Stimulated activated CD4-positive, alpha-beta T cell treated with anti-CD3 and anti-CD28 coated beads, Interleukin-2, amount 100 ng/mL, for 48 hours (primary cell): ENCODE results near the gene NDUFAF8.

Experiments
- DNase-seq, 2 donors: peaks; one replicate each; pipeline ENCODE4 v3.0.0-alpha.2; 2020

The NDUFAF8 gene

DNA sequence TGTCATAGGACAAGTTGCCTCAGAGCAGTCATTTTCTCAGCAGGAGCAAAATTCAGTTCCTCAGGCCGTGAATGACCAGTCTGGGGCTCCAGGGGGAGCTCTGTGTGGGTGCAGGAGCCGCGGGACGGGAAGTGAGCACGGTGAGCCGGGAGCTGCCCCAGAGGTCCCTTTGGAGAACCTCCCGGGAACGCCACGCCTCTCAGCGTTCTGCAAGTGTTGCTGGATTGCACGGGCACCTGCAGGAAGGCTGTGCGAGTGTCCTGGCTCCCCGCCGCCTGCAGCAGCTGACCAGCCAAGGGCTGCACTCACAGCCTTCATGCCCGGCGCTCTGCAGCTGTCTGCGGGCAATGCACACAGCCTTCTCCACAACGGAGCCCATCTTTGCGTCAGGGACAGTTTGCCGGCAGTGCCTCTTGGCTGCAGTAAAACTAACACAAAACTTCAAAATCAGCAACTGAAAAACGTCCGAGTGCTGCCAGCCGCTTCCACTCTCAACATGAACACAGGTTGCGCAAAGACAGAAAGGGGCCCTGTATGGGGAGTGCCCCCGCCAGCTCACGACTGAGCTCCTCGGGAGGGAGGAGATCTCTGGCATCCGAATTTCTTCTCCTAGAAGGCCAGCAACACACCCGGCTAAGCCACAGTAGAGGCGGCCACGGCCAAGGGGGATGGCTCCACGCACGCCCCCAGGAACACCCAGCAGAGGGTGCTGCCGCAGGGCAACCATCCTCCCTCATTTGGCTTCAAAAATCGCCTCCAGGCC is 16.0 kb downstream of the NDUFAF8 start:
- DNase-seq = no peak

DNA sequence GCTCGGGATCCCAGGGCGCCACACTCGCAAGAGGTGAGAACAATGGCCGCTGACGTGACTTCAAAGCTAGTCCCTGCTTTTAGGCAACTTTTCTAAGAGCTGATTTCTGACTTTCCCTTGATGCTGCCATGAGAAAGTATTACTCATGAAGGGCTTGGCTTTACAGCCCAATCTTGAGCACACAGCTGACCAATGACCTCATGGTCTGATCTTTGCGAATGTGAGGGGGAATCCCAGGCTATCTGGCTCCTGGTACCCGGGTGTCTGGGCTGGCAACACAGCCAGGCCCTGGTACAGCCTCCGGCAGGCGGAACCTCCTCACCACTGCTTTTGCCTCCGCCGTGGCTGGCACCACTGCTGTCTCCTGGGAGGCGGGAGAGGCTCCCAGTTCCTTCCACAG is 17.5 kb downstream of the NDUFAF8 start:
- DNase-seq = no peak

DNA sequence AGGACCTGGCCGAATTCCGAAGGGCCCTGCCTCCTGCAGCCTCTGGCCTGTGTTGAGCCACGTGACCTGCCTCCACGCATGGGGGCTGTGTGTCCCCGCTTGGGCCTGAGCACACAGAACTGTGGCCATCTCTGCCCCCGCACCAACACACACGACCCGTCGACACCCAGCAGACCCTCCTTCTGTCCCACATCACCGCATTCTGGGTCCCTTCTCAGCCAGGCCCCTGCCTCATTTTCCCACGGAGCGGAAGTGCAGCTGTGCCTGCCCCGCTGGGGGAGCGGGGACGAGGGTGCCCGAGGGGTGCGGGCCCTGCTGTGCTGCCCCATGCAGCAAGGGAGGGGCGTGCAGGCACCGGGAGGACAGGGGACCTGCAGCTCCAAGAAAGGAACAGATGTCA is 18.4 kb downstream of the NDUFAF8 start:
- DNase-seq = no peak

DNA sequence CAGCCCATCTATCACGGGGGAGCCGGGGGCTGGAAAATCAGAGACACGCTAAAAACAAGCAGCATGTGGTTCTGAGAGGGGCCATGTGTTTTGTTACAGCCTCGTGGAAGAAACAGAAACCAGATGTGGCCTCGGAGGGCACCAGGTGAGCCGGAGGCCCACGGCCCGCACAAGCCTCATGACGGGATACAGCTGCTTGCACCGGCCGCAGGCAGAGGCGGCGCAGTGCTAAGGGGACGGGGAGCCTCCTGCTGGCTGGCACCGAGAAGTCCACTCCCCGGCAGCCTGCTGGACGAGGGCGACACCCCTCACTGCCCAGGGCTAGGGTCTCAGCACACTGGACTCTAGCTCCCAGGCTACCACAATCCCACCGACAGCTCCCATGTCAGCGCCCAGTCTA is 19.2 kb downstream of the NDUFAF8 start:
- no peak for DNase-seq

DNA sequence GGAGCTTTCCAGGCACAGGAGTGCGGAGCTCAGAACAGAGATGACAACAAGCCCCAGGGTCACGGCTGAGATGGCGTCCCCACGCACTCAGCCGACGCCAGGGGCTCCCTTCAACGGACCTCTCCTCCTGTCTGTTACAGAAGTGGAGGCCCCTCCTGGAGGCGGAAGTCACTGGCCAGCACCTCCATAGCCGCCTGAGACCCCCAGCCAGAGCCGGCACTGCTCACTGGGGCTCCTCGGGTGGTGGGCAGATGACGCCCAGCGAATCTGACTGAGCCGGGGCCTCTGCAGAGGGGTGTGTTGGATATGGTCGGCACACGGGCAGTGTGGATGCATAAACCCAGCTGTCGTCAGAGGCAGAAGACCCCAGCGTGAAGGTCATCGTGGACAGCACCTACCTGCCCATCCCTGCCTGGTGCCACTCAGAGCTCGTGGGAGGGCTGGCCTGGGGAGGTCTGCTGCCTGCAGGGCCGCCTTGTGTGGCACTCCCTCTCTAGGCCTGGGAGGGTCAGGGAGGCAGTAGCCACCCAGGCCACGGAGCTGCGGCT is 20.0 kb downstream of the NDUFAF8 start:
- DNase-seq = no peak

DNA sequence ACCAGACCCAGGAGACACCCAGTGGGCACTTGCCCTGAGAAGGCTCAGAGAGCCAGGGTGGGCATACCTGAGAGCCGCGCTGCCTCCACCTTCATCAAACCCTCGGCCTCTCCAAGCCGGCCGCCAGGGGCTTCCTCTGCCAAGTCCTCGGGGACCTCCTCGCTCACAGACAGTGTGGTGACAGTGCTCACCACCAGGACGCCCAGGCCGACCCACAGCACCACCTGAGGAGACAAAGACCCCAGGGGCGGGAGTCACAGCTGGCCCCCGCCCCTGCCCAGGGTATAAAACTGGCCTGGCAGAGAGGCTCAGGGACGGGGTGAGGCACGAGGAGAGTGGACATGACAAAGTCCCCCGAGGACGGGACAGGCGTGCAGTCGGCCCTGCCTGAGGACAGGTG is 21.1 kb downstream of the NDUFAF8 start:
- DNase-seq = no peak

DNA sequence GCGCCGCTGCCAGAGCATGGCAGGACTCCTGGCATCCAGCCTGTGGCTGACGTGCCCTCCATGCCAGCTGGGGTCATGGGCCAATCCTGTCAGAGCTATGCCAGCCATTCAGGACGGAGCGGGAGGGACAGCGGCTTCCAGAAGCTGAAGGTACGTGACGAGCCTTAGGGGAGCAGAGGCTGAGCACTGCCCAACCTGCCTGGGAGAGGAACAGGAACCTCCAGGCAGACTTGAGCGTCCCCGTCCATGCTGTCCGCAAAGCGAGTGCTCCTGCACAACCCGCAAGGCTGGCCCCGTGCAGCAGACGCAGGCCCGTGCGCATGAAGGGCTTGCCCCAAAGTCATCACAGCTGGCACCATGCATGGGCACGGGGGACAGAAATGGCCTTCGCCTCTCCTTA is 21.5 kb downstream of the NDUFAF8 start:
- no peak for DNase-seq

DNA sequence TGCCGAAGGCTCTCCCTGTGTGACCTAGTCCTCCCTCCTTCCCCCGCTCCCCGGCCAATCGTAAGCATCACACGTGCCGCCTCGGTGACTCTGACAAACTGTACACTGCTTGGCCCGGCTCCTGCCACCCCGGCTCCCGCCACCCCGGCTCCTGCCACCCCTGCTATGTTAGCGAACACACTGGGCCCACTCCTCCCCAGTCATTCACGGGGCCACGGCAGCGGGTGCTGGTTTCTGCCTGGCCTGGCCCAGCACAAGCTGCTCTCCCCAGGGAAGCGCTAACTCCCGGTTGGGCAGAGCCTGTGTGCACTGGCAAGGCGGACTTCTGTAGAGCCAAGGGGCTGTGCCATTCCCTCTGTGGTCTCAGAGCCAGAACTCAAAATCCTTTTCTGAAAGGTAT is 22.0 kb downstream of the NDUFAF8 start:
- no peak for DNase-seq

DNA sequence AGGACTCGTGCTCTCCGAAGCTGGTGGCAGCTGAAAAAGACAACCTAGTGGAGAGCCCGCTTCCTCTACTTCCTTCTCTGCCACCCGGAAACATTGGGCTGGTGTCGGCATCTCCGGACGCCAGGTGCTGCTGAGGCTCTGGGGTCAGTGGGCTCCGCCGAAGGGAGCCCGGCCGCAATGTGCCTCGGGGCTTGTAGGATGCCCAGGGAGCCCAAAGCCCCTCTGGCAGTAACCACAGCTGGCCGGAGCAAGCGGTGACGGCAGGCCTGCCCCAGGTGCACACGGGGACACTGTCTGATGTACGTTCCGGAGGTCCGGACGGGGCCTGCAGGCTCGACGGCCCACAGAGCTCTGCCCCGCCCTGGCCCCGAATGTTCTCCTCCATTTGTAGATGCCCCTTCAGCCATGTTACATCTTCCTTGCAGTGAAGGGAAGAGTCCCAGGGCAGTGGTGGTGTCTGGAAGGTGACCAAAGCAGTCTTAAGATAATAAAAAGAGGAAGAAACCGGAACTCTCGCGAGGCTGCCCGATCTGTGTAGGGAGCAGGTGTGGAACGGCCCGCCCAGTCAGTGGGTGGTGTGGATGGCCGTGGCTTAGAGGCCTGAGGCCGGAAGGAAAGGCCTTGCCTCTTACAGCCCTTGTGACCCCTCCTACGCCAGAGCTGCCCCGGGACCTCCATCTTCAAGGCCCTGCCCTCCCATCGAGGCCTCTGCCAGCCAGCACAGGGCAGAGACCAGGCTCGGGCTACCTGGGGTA is 22.6 kb downstream of the NDUFAF8 start:
- DNase-seq = no peak

DNA sequence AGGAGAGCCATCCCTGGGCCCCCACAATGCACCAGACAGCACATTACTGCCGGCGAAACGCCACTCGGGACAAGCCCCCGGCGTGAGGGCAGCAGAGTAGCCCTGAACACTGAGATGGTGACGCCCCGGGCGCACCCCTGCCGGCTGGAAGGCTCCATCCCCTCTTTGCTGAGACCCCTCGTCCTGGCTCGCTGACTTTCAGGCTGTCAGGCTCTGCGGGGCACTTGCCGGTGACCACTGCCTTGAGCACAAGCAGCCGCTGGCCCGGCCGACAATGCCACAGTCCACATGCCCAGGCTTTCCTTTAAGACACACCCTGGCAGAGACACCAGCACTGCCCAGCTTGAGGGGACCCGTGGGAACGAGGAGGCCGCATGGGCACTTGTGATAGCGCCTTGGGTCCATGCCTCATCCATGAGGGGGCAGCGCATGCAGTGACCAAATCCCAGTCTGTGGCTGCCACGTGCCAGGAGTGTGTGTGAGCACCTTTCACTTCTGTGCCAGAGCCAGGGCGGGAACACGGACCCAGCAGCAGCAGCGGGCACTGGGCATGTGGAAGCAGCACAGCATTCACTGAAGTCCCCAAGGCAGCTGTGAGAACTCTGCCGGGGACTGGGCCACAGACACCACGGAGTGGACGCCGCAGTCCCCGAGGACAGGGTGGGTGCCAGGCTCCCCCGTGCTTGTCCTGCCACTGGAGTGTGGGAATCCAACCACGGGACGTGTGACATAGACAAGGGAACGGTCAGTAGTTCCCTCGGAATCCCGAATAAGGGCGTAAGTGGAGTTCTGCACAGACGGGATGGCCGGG is 24.5 kb downstream of the NDUFAF8 start:
- no peak for DNase-seq

DNA sequence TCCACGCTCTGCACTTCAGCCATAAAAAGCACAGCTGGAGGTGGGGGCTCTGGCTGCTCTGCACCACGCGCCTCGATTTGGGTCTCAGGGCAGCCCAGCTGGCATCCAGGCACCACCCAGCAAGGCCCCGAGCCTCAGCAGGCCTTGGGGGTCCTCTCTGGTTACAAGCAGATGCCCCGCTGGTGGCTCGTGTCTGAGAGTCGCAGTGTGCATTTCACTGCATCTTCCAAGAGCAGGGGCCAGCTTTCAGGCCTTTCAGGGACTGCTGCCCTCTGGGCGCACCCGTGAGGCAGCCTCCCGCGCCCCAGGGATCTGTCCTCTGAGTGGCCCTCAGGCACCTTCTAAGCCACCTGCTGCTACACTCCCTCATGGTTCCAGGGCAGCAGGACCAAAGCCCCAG is 25.5 kb downstream of the NDUFAF8 start:
- no peak for DNase-seq

DNA sequence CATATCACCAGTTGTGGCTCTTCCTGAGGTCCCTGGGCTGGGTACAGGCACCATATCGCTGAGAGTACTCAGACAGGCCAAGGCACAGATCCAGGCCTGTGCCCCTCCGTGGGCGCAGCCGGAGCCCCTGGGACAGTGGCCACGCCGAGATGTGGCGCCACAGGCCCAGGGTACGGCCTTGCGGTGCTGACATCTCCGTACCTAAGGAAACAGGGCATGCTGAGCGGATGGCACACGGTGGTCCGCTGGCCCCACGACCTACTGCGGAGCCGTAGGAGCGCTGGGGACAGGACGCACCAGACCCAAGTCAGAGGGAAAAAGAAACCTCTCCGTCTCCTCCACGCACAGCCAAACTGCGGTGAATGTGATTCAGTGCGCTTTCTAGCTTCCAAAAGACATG is 26.5 kb downstream of the NDUFAF8 start:
- DNase-seq = no peak

DNA sequence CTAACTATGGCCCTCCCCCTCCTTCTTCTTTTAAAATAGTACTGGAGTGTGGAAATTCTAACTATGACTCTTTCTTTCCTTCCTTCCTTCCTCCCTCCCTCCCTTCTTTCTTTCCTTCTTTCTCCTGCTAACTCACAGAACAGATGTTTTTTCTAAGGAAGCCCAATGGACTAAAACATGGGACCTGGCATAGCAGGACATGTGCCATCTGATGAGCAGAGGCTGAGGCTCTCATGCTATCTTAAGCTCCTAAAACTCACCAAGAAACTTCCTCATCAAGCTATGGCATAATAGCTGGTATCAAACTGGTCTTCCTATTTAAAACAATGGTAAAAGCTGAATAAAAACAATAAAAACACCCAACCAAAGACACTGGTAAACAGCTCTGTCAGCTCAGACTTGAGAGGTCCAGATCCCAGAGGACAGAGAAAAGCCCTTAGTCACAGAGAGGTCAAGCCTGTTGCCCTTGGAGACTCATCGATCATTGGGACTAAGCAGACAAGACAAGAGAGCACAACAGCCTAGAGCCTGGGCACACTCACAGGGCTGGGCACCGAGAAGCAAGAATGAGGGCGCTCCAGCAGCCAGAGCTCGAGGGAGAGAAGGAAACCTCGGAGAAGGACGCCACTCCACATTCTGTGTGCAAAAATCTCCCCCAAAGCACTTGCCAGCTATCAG is 28.4 kb downstream of the NDUFAF8 start:
- no peak for DNase-seq

DNA sequence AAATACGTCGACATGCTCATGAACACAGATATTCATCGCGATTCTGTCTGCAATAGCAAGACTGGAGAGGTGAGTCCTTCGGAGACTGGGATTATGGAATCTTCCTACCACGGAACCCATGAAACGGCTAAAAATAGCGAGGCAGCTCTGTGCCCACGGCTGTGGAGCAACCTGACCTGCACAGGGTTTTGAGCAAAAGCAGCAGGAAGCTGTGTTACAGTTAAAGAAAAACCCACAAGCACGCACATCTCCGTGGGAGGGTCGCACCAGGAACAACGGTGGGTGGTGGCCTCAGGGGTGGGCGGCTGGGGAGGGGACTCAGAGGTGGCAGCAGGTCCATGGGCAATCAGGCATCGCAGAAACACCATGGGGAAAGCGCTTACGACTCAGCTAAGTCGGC is 31.2 kb downstream of the NDUFAF8 start:
- no peak for DNase-seq

DNA sequence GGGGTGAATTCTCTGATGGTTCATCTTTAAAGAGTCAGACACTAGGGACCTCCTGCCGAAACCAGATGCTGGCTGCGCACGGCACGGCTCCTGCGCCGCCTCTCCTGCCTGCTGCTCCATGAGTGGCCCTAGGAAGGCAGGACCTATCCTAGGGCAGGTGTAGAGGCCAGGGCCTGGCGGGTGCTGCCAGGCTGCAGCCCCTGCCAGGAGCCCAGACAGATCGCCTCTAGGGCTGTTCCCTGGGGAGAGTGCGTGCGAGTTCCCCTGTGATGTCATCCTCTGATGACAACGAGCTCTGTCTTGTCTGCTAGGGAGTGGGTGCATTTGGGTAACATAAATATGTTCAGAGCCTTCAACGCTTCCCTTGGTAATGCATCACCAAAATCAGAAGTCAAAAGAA is 32.1 kb downstream of the NDUFAF8 start:
- no peak for DNase-seq

DNA sequence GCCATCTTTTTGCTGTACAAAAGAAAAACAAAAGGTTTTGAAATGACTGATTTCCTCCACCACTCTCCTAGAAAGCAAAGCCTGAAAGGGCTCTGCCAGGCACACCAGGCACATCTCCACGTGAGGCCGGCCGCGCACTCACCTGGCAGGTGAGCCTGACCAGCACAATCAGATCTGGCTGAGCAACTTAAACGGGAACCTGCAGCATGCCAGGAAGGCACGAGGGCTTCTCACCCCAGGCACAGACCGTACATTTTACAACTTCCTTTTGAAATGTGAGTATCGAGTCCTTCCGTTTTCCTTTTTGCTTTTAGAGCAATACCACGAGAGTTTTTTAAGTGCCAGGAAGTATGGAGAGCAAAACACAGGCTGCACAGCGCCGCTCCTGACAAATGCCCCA is 33.5 kb downstream of the NDUFAF8 start:
- DNase-seq = no peak

DNA sequence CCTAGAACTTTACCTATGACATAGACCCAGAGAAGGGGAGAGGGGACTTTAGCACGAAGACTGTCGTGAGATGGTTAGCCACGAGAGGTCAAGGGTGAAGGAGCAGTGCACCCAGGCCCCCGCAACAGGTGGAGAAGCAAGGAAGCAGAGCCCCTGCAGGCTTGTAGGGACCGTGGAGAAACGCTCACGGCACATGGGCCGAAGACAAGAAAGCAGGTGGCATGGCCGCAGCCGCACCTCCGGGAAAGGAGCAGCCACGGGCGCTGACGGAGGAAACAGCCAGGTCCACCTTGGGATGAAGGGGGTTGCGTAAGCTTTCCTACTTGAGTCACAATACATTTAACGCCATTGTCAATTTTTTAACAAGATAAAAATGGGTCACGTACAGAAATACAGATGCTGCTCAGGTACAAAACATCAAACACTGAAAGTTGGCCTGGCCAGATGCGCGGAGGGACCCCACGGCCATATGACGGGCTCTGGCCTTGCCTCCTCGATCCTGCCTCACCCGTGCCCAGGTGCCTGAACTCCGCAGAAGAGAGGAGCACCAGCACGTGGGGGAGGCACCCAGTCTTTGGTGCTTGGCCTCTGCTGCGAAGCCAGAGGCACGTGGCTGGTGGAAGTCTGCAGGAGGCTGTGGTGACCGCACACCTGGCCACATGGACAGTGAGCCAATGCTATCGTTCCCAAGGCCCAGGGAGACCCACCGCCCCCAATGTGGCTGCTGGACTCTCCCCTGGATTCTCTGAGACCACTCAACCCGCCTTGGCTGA is 34.8 kb downstream of the NDUFAF8 start:
- DNase-seq = no peak

DNA sequence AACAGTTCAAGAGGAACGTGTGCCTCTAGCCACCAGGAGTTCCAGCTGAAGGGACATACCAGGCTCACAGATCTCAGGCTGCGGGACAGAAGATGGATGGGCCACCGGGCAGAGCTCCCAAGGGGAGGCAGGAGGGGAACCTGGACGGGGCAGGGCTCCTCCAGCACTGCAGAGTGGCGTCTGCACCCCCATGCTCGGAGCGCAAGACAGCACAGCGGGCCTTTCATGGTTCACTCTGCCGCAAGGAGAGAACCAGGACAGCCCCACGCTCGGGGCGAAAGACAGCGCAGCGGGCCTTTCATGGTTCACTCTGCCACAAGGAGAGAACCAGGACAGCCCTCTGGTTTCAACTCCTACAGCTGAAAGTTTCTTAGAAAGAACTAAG is 35.3 kb downstream of the NDUFAF8 start:
- DNase-seq = no peak

DNA sequence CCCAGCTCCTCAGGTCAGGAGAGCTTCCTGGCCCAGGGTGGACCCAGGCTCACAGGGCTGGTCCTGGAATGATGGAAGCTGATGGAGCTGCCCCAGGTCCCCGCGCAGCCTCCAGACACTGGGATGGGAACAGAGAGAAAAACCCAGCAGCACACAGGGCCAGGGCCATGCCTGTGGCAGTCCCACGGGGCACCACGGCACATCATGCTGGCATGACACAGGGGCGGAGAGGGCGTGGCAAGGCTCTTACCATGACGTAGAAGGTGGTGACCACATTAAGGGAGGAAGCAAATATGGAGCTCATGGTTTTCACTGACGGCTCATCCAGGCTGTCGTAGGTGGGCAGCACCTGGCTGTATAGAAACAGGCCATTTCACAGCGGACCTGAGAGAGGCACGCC is 37.7 kb downstream of the NDUFAF8 start:
- no peak for DNase-seq

DNA sequence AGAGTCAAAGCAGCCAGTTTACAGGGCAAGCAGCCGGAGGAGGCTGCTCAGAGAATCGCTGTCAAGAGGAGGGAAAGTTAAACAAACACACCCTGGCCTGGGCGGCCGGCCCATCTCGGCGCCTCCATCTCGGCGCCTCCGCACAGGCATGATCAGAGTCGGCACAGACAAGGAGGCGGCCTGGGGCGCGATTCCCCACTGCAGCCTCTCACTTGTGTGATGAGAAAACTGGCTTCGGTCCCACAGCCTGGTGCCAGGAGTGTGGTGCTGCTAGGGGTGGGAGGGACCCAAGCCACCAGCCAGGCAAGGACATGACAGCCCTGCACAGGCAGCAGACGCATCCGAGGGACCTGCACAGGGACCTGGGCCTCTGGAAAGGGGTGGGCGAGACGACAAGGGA is 38.3 kb downstream of the NDUFAF8 start:
- DNase-seq = no peak

DNA sequence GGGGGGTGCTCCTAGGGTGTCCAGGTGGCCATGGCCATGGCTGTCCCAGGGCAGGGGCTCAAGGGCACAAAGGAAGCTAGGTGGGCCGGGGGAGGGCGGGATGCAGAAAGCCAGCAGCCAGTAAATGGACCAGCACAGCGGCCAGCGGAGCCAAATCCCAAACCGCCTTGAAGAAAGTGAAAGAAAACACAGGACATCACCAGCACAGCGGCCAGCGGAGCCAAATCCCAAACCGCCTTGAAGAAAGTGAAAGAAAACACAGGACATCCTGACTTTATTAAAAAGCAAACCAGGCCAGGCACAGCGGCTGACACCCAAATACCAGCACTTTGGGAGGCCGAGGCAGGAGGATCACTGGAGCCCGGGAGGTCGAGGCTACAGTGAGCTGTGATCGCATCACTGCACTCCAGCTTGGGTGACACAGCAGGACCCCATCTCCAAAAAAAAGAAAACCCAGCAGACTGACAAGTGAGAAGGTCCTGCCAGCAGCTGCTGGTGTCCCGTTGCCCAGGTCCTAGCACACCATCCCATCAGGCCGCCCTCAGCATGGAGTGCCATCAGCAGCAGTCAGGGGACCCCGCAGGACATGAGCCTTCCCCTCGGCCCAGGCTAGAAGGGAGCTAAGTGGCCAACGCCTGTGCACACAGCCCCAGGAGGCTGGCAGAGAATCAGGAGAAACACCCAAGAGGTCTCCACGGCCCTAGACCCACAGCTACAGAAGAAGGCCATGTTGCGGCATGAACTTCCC is 39.0 kb downstream of the NDUFAF8 start:
- no peak for DNase-seq
